Smooth muscle cell (in vitro differentiated cells): ENCODE results near the gene CNN3. TPM values are rescaled to one million over a fixed set of nuclear protein-coding genes. Genes with fewer than 3 reads are reported as not detected.

Source experiments
- DNase-seq: peaks from one replicate; lab custom pipeline; 2025; ENCODE audit not compliant: unreplicated experiment; lab: John Stamatoyannopoulos, UW
- H2AFZ ChIP-seq: fragments of 200-600 bp; sonication (generic); 2 replicates; pipeline ENCODE4 v1.6.0; 2016; ENCODE audit warnings: antibody characterized with exemption, low read depth, mild to moderate bottlenecking
- H3F3A ChIP-seq: fragments of 200-600 bp; sonication (generic); 2 replicates; pipeline ENCODE4 v1.6.0; 2017; ENCODE audit warnings: antibody characterized with exemption, low read depth
- H3K27ac ChIP-seq: fragments of 200-600 bp; sonication (generic); 2 replicates; pipeline ENCODE4 v1.5.1; 2016; ENCODE audit warnings: low read depth, mild to moderate bottlenecking
- H3K27me3 ChIP-seq: fragments of 200-600 bp; sonication (generic); 2 replicates; pipeline ENCODE4 v1.6.1; 2016; ENCODE audit warnings: low read depth, mild to moderate bottlenecking
- H3K36me3 ChIP-seq: fragments of 200-600 bp; sonication (generic); 2 replicates; pipeline ENCODE4 v1.5.1; 2016; ENCODE audit warnings: low read depth
- H3K4me1 ChIP-seq: fragments of 200-600 bp; sonication (generic); 2 replicates; pipeline ENCODE4 v1.5.1; 2016; ENCODE audit warnings: low read depth
- H3K4me2 ChIP-seq: fragments of 200-600 bp; sonication (generic); 2 replicates; pipeline ENCODE4 v1.6.0; 2016; ENCODE audit warnings: mild to moderate bottlenecking
- H3K4me3 ChIP-seq: fragments of 200-600 bp; sonication (generic); 2 replicates; pipeline ENCODE4 v1.5.1; 2016; ENCODE audit warnings: mild to moderate bottlenecking
- H3K79me2 ChIP-seq: fragments of 200-600 bp; sonication (generic); 2 replicates; pipeline ENCODE4 v1.6.0; 2016; ENCODE audit warnings: low read depth, mild to moderate bottlenecking
- H3K9ac ChIP-seq: fragments of 200-600 bp; sonication (generic); 2 replicates; pipeline ENCODE4 v1.6.0; 2016; ENCODE audit warnings: low read depth
- H3K9me3 ChIP-seq: fragments of 200-600 bp; sonication (generic); replicated peaks from 2 replicates; pipeline ENCODE4 v1.5.1; 2016; ENCODE audit warnings: low read depth
- H4K20me1 ChIP-seq: fragments of 200-600 bp; sonication (generic); 2 replicates; pipeline ENCODE4 v1.6.0; 2016; ENCODE audit warnings: low read depth
- WGBS: methylation state at CpG from one replicate; pipeline ENCODE4 v1.1.7; 2016; ENCODE audit warnings: low lambda C conversion rate; 5-methylcytosine and 5-hydroxymethylcytosine counted together
- polyA plus RNA-seq: library from polyadenylated mRNA; unstranded; fragments of >200 nt; fragmentation: Nextera tagmentation; extraction: Ambion mirVana; gene quantifications from 2 replicates; pipeline ENCODE4 v1.2.1, GENCODE V29; 2016
- total RNA-seq: library from RNA; depleted of rRNA; stranded (reverse); fragments of >200 nt; gene quantifications from 2 replicates; pipeline ENCODE4 v1.2.3, GENCODE V29; 2014
- TF ChIP-seq, protein P1 (sequence below): fragments of 200-600 bp; sonication (generic); IDR thresholded peaks from 2 replicates; pipeline ENCODE4 v1.5.1; 2017; ENCODE audit warnings: borderline replicate concordance, mild to moderate bottlenecking, antibody characterized with exemption; ENCODE audit not compliant: insufficient read depth, poor library complexity, severe bottlenecking

The CNN3 gene
- total and polyA plus RNA-seq, 2 experiments from 2014 or later = 467 to 633 TPM

DNA sequence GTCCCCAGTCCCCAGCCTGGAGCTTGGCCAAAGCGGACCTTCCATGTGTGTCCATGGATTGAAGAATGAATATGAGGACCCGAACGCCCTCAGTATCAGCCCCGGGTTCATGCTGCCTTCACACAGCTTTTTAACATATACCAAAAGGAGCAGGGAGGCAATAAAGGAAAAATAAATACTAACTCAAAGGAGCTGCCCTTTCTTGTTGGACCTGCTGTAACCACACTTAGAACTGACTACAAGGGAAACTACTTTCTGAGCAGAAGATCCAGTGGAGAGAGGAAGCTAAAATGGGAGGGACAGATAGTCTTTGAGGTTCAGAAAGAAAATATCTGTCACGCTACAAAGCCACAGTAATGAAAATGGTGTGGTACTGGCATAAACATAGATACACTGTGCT lies 48.6 kb downstream of the CNN3 start:
- 93% methylated on average over 5 of the region's 5 CpGs for WGBS
- no peaks in the 10 kb centered on the region for H3K79me2 ChIP-seq

DNA sequence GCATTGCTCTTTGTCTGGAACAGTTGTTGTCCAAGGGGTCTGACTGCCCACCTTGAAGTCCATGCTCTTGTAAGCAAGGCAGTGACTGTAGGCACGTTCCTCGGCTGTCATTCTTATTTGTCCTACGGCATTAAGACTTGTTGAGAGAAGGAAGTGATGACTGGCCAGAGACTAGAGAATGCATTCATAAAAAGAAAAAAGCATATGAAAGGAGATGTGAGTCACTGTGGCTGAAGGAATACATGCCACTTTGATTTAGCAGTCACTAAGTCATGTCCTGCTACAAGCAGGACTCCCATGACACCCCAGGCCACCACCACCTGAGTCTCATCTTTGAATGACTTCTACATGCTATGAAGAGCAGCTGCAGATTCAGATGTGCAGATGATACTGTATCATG lies 50.5 kb downstream of the CNN3 start:
- Histone ChIP-seq H3K4me2 (peak overlapping the region; percentile 4), H3K9ac (no peak overlapping the region), H3K36me3 (no peaks in the 10 kb centered on the region), H3K27me3 (no peaks in the 10 kb centered on the region), H2AFZ (no peak overlapping the region), H3F3A (no peaks in the 10 kb centered on the region), H4K20me1 (no peaks in the 10 kb centered on the region), H3K4me3 (no peak overlapping the region), H3K79me2 (no peaks in the 10 kb centered on the region), H3K4me1 (no peaks in the 10 kb centered on the region), H3K9me3 (no peaks in the 10 kb centered on the region), H3K27ac (peak overlapping the region; percentile 60)
- TF ChIP-seq, protein P1, sequence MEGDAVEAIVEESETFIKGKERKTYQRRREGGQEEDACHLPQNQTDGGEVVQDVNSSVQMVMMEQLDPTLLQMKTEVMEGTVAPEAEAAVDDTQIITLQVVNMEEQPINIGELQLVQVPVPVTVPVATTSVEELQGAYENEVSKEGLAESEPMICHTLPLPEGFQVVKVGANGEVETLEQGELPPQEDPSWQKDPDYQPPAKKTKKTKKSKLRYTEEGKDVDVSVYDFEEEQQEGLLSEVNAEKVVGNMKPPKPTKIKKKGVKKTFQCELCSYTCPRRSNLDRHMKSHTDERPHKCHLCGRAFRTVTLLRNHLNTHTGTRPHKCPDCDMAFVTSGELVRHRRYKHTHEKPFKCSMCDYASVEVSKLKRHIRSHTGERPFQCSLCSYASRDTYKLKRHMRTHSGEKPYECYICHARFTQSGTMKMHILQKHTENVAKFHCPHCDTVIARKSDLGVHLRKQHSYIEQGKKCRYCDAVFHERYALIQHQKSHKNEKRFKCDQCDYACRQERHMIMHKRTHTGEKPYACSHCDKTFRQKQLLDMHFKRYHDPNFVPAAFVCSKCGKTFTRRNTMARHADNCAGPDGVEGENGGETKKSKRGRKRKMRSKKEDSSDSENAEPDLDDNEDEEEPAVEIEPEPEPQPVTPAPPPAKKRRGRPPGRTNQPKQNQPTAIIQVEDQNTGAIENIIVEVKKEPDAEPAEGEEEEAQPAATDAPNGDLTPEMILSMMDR = no peak
- DNase-seq = no peak
- WGBS = 34% methylated on average over 3 of the region's 3 CpGs

More for the DNA sequence above, 48.6 kb downstream of the CNN3 start:
- Histone ChIP-seq H3K9me3 (no peaks in the 10 kb centered on the region), H3K36me3 (no peaks in the 10 kb centered on the region), H3K27me3 (no peaks in the 10 kb centered on the region), H2AFZ (no peak overlapping the region), H3K4me2 (no peak overlapping the region), H3K4me3 (no peak overlapping the region), H4K20me1 (no peaks in the 10 kb centered on the region), H3K9ac (no peak overlapping the region), H3K4me1 (peaks cover 2% of the 10 kb centered on the region), H3F3A (no peaks in the 10 kb centered on the region), H3K27ac (no peak overlapping the region)
- TF ChIP-seq, protein P1 = no peak
- DNase-seq = no peak

GRCh38 chr1:94875794-94876193 lies 51.1 kb downstream of the CNN3 start:
- Histone ChIP-seq H3F3A (no peaks in the 10 kb centered on the region), H3K27me3 (no peaks in the 10 kb centered on the region), H3K27ac (peak overlapping the region; percentile 60), H3K36me3 (no peaks in the 10 kb centered on the region), H2AFZ (no peak overlapping the region), H4K20me1 (no peaks in the 10 kb centered on the region), H3K9ac (no peak overlapping the region), H3K4me2 (peak overlapping the region; percentile 4), H3K9me3 (no peaks in the 10 kb centered on the region), H3K4me1 (no peaks in the 10 kb centered on the region), H3K79me2 (no peaks in the 10 kb centered on the region), H3K4me3 (no peak overlapping the region)
- TF ChIP-seq, protein P1 = no peak
- WGBS = 83% methylated on average over 4 of the region's 4 CpGs
- no peak for DNase-seq

DNA sequence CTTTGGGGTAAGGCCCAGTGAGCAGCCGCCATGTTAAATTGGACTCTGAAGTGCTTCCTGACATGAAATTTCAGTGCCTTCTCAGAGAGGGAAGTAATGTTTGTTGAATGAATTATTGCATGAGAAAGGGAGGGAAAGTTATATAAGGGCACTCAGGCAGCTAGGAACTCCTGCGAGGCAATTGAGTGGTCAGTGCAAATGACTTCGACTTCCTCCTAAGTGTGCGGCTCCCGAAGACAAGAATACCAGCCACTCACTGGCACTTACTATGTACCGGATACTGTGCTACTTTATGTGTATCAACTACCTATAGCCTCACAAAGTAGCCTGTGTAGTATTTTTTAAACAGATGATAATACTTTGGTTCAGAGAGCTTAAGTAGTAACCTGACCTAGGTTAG lies 52.5 kb downstream of the CNN3 start:
- H3K9me3 ChIP-seq = no peaks in the 10 kb centered on the region
- no peaks in the 10 kb centered on the region for H3K36me3 ChIP-seq
- H3K4me1 ChIP-seq = no peaks in the 10 kb centered on the region
- no peak for DNase-seq
- no peak overlapping the region for H2AFZ ChIP-seq
- WGBS = 87% methylated on average over 6 of the region's 6 CpGs
- no peak overlapping the region for H3K4me2 ChIP-seq
- H3K4me3 ChIP-seq = no peak overlapping the region
- TF ChIP-seq, protein P1 = no peak
- no peak overlapping the region for H3K9ac ChIP-seq
- H3K27me3 ChIP-seq = no peaks in the 10 kb centered on the region
- no peaks in the 10 kb centered on the region for H4K20me1 ChIP-seq
- H3F3A ChIP-seq = no peaks in the 10 kb centered on the region
- no peaks in the 10 kb centered on the region for H3K79me2 ChIP-seq
- peak overlapping the region; percentile 44 for H3K27ac ChIP-seq
